Coronary artery (tissue), 2 donors: Measurements from ENCODE around the gene IFITM5.
"Not testable (repeated sequence)": the region's sequence is repeated elsewhere in the genome, so short reads cannot be mapped to it uniquely, and the experiment has no call there.

Source experiments
- DNase-seq: peaks from one replicate; pipeline ENCODE4 v3.0.0-alpha.2; 2017; ENCODE audit warnings: low spot score
- H3K27ac ChIP-seq, 2 donors: fragments of 200-600 bp; sonication (generic); one replicate each; pipeline ENCODE4 v1.5.1; 2016 to 2019
- H3K4me3 ChIP-seq: fragments of 200-600 bp; sonication (generic); 2 replicates; pipeline ENCODE4 v1.5.1; 2016; ENCODE audit warnings: mild to moderate bottlenecking, moderate library complexity
- TF ChIP-seq, protein P1 (sequence below): fragments of 200-600 bp; sonication (generic); IDR thresholded peaks from one replicate; pipeline ENCODE4 v1.5.1; 2019; ENCODE audit warnings: antibody characterized with exemption

IFITM5 gene

DNA sequence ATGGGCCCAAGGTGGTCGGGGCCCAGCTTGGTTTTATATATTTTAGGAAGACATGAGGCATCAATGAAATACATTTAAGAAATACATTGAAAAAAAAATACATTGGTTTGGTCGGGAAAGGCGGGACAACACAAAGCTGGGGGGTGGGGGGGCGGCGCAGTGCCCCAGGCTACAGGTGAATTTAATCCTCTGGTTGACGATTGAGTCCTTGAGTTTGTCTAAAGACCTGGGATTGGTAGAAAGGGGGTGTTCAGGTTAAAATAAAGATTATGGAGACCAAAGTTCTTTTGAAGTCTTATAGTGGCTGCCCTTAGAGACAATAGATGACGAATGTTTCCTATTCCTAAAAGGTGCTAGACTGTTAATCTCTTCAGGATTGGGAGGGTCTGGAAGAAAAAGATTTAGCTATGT, 17.6 kb upstream of the IFITM5 start:
- peak overlapping the region; percentile 68 for H3K4me3 ChIP-seq
- TF ChIP-seq, protein P1, sequence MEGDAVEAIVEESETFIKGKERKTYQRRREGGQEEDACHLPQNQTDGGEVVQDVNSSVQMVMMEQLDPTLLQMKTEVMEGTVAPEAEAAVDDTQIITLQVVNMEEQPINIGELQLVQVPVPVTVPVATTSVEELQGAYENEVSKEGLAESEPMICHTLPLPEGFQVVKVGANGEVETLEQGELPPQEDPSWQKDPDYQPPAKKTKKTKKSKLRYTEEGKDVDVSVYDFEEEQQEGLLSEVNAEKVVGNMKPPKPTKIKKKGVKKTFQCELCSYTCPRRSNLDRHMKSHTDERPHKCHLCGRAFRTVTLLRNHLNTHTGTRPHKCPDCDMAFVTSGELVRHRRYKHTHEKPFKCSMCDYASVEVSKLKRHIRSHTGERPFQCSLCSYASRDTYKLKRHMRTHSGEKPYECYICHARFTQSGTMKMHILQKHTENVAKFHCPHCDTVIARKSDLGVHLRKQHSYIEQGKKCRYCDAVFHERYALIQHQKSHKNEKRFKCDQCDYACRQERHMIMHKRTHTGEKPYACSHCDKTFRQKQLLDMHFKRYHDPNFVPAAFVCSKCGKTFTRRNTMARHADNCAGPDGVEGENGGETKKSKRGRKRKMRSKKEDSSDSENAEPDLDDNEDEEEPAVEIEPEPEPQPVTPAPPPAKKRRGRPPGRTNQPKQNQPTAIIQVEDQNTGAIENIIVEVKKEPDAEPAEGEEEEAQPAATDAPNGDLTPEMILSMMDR = no peak
- peak overlapping the region; percentile 13 to 78 for H3K27ac ChIP-seq
- peak; percentile 62 for DNase-seq

DNA sequence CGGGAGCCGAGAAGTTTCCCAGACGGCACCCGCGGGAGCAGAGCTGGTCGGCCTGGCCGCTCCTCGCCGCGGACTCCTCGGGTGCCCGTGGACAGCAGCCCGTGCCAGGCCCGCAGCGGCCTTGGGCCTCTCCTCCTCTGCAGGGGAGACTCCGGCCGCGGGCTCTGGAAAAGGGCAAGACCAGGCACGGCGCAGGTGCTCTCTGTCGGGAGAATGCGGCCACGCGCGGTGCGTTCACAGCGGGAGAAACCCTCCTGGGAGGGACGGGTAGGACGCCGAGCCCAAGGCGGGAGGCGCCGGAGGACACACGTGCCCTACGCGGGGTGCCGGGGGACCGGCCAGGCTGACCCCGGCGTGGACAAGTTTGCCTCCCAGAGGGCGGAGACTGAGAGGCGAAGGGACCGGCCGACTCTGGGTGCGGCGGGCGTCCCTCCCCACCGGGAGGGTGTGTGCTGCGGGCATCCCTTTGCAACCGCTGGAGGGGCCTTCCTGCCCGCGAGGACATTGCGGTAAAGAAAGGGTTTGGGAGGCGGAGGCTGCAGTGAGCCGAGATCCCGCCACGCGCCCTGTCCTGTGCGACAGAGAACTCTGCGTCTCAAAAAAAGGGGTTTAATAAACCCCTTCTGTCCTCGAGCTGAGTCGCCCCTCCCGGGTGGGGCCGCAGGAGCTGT, 16.8 kb upstream of the IFITM5 start:
- Histone ChIP-seq H3K4me3 (peak overlapping the region; percentile 68), H3K27ac (peak overlapping the region; percentile 19 to 78)
- TF ChIP-seq, protein P1 = no peak
- DNase-seq = peak; percentile 74

DNA sequence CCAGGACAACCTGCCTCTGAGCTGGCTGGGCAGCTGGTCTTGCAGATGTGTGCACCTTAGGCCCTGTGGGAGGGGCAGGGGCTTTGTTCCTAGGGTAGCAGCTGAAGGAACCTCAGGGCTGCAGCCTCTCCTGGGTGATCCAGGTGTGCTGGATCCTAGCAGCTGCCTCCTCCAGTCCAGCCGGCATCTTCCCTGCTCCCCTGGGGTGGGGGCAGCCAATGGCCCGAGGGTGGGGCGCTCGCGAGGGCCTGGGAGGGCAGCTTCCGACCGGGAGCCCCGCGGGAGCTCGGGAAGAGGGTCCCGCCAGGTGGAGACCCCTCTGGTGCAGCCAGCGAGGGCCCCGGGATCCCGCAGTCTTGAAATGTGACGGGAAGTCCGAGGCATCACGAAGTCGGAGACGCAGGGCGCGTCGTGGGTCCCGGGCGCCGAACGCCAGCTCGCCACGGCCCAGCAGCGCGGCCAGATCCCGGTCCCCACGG, 16.2 kb upstream of the IFITM5 start:
- peak overlapping the region; percentile 19 to 78 for H3K27ac ChIP-seq
- TF ChIP-seq, protein P1 = no peak

DNA sequence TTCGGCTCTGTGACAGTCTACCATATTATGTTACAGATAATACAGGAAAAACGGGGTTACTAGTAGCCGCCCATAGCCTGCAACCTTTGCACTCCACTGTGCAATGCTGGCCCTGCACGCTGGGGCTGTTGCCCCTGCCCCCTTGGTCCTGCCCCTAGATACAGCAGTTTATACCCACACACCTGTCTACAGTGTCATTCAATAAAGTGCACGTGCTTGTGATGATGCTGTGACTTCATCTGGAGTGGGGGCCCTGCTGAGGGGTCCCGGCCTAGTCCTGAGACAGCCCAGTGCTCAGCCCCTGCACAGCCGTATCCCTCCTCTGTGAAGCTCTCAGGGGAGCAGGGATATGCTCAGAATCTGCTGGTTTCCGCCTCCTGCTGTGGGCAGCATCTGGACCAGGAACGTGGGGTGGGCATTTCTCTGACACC, 15.7 kb upstream of the IFITM5 start:
- Histone ChIP-seq H3K27ac (peak overlapping the region in 1 of 2 donors; percentile 78), H3K4me3 (peak overlapping the region; percentile 68)
- DNase-seq = no peak
- TF ChIP-seq, protein P1 = no peak

More for the DNA sequence above, 16.2 kb upstream of the IFITM5 start:
- H3K4me3 ChIP-seq = peak overlapping the region; percentile 68
- DNase-seq = no peak

DNA sequence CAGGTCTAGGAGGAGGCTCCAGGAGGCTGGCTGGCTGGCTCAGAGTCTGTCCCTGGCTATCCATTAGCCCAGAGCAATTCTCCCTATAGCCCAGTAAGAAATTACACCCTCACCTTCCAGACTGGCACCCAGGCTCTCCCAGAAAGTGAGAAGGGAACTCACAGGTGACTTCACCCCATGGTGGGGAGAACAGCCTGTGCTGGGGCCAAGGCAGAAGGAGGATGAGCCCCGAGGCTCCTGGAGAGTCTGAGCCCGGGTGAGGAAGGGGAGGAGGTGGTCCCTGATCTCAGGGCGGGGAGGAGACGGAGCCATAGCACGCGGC, 15.2 kb upstream of the IFITM5 start:
- H3K4me3 ChIP-seq = peak overlapping the region; percentile 68
- H3K27ac ChIP-seq = peak overlapping the region in 1 of 2 donors; percentile 78
- not testable (repeated sequence) for DNase-seq

DNA sequence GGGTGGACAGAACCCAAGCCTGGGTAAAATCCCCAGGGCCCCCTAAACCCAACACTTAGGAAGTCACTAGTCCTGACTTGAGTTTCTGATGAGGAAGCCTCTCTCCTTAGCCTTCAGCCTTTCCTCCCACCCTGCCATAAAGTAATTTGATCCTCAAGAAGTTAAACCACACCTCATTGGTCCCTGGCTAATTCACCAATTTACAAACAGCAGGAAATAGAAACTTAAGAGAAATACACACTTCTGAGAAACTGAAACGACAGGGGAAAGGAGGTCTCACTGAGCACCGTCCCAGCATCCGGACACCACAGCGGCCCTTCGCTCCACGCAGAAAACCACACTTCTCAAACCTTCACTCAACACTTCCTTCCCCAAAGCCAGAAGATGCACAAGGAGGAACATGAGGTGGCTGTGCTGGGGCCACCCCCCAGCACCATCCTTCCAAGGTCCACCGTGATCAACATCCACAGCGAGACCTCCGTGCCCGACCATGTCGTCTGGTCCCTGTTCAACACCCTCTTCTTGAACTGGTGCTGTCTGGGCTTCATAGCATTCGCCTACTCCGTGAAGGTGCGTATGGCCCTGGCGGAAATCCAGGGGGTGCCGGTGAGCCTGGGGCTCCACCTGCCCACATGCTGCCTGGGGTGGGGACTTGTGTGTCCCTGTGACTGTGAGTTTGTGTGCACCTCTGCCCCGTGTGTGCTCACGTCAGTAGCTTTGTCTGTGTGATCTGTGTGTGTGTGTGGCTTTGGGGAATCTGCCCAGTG, 14.6 kb upstream of the IFITM5 start, which contains the start of gene IFITM1:
IFITM1 (plus strand) TSS at position 254 of the 767 bp plus-strand sequence; CDS start at position 385, 131 bp downstream.
- TF ChIP-seq, protein P1 = no peak
- H3K4me3 ChIP-seq = peak within 1 kb of the TSS; percentile 68
- no peak for DNase-seq
- peak within 1 kb of the TSS; percentile 7 to 78 for H3K27ac ChIP-seq

DNA sequence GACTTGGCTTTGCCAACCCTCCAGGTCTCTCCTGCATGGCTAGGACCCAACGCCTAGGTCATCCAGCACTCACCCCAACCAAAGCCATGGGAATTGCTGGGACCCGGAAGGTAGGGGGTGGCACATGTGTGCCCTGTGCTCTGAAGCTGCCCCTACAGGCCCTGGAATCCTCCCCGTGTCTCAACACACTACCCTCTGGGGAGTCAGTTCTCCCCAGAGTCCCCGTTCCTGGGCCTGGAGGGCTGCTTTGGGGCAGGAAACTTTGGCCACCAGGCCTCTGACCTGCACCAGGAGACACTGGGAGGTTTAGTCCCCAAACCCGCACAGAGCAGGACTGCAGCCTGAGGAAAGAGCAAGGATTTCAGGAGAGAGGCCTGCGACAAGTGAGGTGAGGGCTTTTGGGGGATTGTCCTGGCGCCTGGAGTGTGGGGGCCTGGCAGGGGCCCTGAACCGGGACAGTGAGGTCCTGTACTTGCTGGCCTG, 14.0 kb upstream of the IFITM5 start:
- TF ChIP-seq, protein P1 = no peak
- Histone ChIP-seq H3K27ac (peak overlapping the region; percentile 7 to 78), H3K4me3 (peak overlapping the region; percentile 68)
- no peak for DNase-seq
